ENCODE results near the gene SKA1.
"Not testable (repeated sequence)": the region's sequence is repeated elsewhere in the genome, so short reads cannot be mapped to it uniquely, and the experiment has no call there.

SKA1 gene

DNA sequence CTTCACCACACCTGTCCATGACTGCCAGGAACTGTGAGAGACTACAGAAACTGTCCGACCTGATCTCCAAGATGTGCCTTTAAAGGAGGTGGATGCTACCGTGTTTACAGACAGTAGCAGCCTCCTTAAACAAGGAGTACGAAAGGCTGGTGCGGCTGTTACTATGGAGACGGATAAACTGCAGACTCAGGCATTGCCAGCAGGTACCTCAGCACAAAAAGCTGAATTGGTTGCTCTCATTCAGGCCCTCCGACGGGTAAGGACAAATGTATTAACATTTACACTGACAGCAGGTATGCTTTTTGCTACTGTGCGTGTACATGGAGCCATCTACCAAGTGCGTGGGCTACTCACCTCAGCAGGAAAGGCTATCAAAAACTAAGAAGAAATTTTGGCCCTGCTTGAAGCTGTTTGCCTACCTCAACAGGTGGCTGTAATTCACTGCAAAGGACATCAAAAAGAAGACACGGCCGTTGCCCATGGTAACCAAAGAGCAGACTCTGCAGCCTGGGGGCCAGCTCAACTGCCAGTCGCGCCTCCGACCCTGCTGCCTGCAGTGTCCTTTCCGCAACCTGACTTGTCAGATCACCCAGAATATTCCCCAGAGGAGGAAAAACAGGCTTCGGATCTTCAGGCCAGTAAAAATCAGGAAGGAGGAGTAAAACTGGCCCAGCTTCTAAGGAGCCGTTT lies 30.9 kb downstream of the SKA1 start:
- TF ChIP-seq, protein P1, sequence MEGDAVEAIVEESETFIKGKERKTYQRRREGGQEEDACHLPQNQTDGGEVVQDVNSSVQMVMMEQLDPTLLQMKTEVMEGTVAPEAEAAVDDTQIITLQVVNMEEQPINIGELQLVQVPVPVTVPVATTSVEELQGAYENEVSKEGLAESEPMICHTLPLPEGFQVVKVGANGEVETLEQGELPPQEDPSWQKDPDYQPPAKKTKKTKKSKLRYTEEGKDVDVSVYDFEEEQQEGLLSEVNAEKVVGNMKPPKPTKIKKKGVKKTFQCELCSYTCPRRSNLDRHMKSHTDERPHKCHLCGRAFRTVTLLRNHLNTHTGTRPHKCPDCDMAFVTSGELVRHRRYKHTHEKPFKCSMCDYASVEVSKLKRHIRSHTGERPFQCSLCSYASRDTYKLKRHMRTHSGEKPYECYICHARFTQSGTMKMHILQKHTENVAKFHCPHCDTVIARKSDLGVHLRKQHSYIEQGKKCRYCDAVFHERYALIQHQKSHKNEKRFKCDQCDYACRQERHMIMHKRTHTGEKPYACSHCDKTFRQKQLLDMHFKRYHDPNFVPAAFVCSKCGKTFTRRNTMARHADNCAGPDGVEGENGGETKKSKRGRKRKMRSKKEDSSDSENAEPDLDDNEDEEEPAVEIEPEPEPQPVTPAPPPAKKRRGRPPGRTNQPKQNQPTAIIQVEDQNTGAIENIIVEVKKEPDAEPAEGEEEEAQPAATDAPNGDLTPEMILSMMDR (IDR thresholded peaks at IDR 0.05; ENCODE audit: extremely low read depth, insufficient read depth, missing control alignments): no peak
- in situ Hi-C loops (cut with MboI; ENCODE audit: low pct_unique_long_range_greater_than_20kb, low sequenced_read_pairs, unreplicated experiment): no loop called here
- no peak for DNase-seq (ENCODE audit: low spot score)

GRCh38 chr18:50409236-50409635 lies 34.4 kb downstream of the SKA1 start:
- DNase-seq (ENCODE audit: low spot score): no peak
- TF ChIP-seq, protein P1 (IDR thresholded peaks at IDR 0.05; ENCODE audit: extremely low read depth, insufficient read depth, missing control alignments): no peak
- in situ Hi-C loops (cut with MboI; ENCODE audit: low pct_unique_long_range_greater_than_20kb, low sequenced_read_pairs, unreplicated experiment): no loop called here

GRCh38 chr18:50410008-50410407 lies 35.2 kb downstream of the SKA1 start:
- no peak for DNase-seq (ENCODE audit: low spot score)
- in situ Hi-C loops (cut with MboI; ENCODE audit: low pct_unique_long_range_greater_than_20kb, low sequenced_read_pairs, unreplicated experiment): no loop called here
- TF ChIP-seq, protein P1 (IDR thresholded peaks at IDR 0.05; ENCODE audit: extremely low read depth, insufficient read depth, missing control alignments): no peak

GRCh38 chr18:50410894-50411293 lies 36.0 kb downstream of the SKA1 start:
- in situ Hi-C loops (cut with MboI; ENCODE audit: low pct_unique_long_range_greater_than_20kb, low sequenced_read_pairs, unreplicated experiment): no loop called here
- TF ChIP-seq, protein P1 (IDR thresholded peaks at IDR 0.05; ENCODE audit: extremely low read depth, insufficient read depth, missing control alignments): no peak

DNA sequence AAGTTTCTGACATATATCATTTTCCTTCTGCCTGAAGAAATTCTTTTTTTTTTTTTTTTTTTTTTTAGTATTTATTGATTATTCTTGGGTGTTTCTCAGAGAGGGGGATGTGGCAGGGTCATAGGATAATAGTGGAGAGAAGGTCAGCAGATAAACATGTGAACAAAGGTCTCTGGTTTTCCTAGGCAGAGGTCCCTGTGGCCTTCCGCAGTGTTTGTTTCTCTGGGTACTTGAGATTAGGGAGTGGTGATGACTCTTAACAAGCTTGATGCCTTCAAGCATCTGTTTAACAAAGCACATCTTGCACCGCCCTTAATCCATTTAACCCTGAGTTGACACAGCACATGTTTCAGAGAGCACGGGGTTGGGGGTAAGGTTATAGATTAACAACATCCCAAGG lies 42.0 kb downstream of the SKA1 start:
- in situ Hi-C loops (cut with MboI; ENCODE audit: low pct_unique_long_range_greater_than_20kb, low sequenced_read_pairs, unreplicated experiment); DNase-seq (ENCODE audit: low spot score): not testable (repeated sequence)

More at GRCh38 chr18:50410894-50411293, 36.0 kb downstream of the SKA1 start:
- no peak for DNase-seq (ENCODE audit: low spot score)

GRCh38 chr18:50417705-50418104 lies 42.9 kb downstream of the SKA1 start:
- in situ Hi-C loops (cut with MboI; ENCODE audit: low pct_unique_long_range_greater_than_20kb, low sequenced_read_pairs, unreplicated experiment); DNase-seq (ENCODE audit: low spot score): not testable (repeated sequence)

DNA sequence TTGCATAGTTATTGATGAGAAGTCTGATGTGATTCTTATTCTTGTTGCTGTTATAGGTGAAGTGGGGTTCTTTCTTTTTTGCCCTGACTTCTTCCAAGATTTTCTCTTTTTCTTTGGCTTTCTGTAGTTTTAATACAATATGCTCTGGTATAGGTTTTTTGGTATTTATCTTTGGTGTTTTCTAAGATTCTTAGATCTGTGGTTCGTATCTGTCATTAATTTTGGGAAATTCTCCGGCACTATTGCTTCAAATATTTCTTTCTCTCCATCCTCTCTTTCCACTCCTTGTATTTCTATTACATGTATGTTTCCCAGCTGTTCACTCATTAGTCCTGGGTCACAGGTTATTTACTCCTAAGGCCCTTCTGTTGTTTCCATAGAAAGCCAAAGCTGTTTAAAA lies 43.8 kb downstream of the SKA1 start:
- in situ Hi-C loops (cut with MboI; ENCODE audit: low pct_unique_long_range_greater_than_20kb, low sequenced_read_pairs, unreplicated experiment): no loop called here
- DNase-seq (ENCODE audit: low spot score): no peak
- TF ChIP-seq, protein P1 (IDR thresholded peaks at IDR 0.05; ENCODE audit: extremely low read depth, insufficient read depth, missing control alignments): no peak
